Measurements from ENCODE around the gene MYBBP1A. TPM values are rescaled to one million over a fixed set of nuclear protein-coding genes. Genes with fewer than 3 reads are reported as not detected.

MYBBP1A gene
- total RNA-seq, 6 experiments from 2014 or later: 65.9 to 80.8 (median 71.8) TPM

DNA sequence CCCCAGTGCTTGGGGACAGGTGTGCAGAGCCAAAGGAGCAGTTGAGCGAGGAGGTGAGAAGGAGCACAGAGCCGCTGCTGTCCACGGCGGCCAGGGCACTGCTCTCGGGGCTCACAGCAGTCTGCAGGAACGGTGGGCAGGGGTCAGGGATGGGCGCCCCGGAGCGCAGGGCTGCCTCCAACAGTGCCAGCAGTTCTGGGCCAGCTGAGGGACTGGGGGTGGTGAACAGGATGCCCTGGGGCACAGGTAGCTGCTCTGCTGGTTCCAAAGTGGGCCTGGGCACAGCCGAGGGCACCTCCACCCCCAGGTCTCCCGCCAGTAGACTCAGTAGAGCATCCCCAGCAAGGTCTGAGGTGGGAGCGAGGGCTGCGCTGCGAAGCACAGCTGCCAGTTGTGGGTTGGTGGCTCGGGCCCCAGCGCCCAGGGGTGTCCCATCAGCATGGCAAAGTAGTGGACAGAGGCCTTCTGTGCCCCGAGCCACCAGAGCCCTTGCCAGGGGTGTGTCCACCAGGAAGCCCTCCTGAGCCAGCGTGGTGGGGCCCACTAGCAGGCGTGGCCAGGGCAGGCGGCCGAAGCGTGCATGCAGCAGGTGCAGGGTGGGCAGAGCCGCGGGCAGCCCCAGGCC, 3.3 kb upstream of the MYBBP1A start:
- Mint-ChIP-seq H3K27ac (no peak overlapping the region), H3K27me3 (ENCODE audit: insufficient read depth) (peaks cover 7% of the 10 kb centered on the region), H3K4me1 (ENCODE audit: low read depth) (peaks cover 34% of the 10 kb centered on the region), H3K36me3 (ENCODE audit: low read depth) (peaks cover 14% of the 10 kb centered on the region), H3K9me3 (no peaks in the 10 kb centered on the region), H3K4me3 (no peak overlapping the region)
- no peak for DNase-seq
- TF ChIP-seq, protein P1, sequence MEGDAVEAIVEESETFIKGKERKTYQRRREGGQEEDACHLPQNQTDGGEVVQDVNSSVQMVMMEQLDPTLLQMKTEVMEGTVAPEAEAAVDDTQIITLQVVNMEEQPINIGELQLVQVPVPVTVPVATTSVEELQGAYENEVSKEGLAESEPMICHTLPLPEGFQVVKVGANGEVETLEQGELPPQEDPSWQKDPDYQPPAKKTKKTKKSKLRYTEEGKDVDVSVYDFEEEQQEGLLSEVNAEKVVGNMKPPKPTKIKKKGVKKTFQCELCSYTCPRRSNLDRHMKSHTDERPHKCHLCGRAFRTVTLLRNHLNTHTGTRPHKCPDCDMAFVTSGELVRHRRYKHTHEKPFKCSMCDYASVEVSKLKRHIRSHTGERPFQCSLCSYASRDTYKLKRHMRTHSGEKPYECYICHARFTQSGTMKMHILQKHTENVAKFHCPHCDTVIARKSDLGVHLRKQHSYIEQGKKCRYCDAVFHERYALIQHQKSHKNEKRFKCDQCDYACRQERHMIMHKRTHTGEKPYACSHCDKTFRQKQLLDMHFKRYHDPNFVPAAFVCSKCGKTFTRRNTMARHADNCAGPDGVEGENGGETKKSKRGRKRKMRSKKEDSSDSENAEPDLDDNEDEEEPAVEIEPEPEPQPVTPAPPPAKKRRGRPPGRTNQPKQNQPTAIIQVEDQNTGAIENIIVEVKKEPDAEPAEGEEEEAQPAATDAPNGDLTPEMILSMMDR (IDR thresholded peaks at IDR 0.05): no peak

DNA sequence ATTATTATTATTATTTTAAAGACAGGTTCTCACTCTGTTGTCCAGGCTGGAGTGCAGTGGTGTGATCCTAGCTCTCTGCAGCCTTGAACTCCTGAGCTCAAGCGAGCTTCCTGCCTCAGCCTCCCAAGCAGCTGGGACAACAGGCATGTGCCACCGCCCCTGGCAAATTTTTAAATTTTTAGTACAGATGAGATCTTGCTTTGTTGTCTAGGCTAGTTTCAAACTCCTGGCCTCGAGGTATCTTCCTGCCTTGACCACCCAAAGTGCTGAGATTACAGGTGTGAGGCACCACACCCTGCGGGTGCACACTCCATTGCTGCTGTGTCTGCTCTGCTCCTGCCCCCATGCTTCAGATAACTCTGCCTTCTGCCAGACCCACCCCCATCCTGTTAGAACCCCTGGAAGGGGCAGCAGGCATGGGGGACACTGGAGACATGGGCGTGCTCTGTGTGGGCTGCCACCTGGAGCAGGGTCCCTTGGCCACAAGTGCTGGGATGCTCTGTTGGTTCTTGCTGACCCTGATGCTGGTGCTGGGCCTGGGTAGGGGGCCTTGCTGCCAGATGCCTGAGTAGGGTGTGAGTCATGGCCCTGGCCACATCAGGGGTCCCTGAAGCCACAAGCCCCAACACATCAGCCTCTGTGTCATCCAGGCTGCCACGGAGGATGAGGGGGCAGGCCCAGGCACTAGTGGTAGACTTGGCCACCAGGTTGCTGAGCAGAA, 2.6 kb upstream of the MYBBP1A start:
- Mint-ChIP-seq H3K9me3 (no peaks in the 10 kb centered on the region), H3K4me1 (ENCODE audit: low read depth) (peaks cover 33% of the 10 kb centered on the region), H3K4me3 (no peak overlapping the region), H3K36me3 (ENCODE audit: low read depth) (peaks cover 15% of the 10 kb centered on the region), H3K27ac (no peak overlapping the region), H3K27me3 (ENCODE audit: insufficient read depth) (peaks cover 5% of the 10 kb centered on the region)
- DNase-seq: no peak
- TF ChIP-seq, protein P1 (IDR thresholded peaks at IDR 0.05): no peak

DNA sequence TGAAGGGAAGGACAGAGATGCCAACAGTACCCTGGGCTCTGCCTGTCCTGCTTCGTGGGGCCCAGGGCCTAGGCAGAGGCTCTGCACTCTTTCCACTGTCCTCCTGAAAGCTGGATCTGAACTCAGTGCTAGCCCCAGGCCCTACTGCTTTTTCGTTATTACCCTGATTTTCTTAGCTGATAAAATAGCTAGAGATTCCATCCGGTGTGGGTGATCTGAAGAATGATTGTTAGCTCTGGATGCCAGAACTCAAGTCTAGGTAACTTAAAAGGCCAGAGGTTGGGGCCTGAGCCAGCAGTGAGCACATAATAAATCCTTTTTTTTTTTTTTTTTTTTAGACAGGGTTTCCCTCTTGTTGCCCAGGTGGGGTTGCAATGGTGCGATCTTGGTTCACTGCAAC, 1.8 kb upstream of the MYBBP1A start:
- no peak for DNase-seq
- Mint-ChIP-seq H3K36me3 (ENCODE audit: low read depth) (peaks cover 15% of the 10 kb centered on the region), H3K4me3 (no peak overlapping the region), H3K4me1 (ENCODE audit: low read depth) (peaks cover 25% of the 10 kb centered on the region), H3K9me3 (no peaks in the 10 kb centered on the region), H3K27ac (no peak overlapping the region), H3K27me3 (ENCODE audit: insufficient read depth) (no peaks in the 10 kb centered on the region; the same call in none of the 2 replicates)
- TF ChIP-seq, protein P1 (IDR thresholded peaks at IDR 0.05): no peak

DNA sequence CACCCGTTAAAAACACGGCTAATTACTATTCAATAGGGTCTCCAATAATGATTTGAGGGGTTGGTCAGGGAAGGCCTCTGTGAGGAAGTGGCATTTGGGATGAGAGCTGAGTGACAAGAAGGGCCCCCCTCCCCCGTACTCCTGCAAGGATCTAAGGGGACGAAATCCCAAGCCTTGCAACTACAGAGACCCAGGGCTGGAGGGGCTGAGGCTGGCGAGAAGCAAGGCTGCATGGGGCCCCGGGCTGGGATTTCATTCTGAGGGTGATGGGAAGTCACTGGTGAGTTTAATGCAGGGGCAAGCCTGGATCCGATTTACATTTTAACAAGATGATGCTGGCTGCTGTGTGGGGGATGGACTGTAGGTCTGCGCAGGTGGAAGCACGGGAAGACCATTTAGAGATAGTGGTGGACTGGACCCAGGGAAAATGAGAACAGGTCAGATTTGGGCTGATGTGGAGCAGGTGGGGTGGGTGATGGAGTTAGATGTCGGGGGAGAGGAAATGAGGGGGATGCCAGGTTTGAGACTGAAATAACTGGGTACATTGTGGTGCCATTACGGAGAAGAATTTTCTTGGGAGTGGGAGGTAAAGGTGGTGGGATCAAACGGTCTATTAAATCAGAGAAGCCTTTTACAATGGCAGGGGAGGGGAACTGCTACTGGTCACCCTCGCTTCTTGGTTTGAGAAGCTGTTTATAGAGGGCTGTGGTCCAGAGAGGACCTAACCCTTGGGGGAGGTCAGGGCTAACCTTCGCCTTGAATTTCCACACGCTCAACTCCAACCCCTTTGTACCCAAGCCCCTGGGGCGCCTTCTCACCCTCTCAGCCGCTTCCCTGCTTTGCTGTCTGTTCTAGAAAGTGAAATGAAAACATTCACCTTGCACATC, 932 bp upstream of the MYBBP1A start:
- DNase-seq: no peak
- H3K4me1 Mint-ChIP-seq (ENCODE audit: low read depth): peaks cover 23% of the 10 kb centered on the region
- peak overlapping the region; percentile 86 for H3K27ac Mint-ChIP-seq
- no peaks in the 10 kb centered on the region for H3K9me3 Mint-ChIP-seq
- H3K4me3 Mint-ChIP-seq: peak overlapping the region; percentile 96
- TF ChIP-seq, protein P1 (IDR thresholded peaks at IDR 0.05): no peak
- H3K27me3 Mint-ChIP-seq (ENCODE audit: insufficient read depth): no peaks in the 10 kb centered on the region; the same call in none of the 2 replicates
- peaks cover 16% of the 10 kb centered on the region for H3K36me3 Mint-ChIP-seq (ENCODE audit: low read depth)

DNA sequence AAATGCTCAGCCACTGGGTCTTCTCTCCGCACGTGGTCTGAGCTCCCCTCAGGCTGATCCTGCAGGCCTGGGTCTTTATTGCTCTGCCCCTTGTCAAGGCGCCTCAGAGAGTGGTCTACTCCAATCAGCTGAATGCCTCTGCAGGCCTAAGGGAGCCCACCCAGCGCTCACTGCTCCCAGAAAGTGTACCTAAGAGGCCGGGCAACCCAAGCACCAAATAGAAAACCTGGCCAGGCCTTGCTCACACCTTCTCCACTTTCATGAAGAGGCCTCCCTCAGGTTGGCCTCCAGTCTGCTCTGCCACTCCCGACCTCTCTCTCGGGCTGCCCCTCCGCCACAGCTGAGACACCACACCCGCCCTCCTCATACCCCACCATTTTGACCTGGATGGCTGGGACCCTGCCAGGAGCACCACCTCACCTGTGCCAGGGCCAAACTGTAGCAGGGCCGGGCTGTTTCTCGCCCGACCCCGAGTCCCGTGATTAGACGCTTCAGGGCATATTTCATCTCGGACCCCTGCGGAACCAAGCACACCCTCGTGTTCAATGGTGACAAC, 665 bp downstream of the MYBBP1A start:
- TF ChIP-seq, protein P1 (IDR thresholded peaks at IDR 0.05): no peak
- peaks cover 21% of the 10 kb centered on the region for H3K36me3 Mint-ChIP-seq (ENCODE audit: low read depth)
- H3K4me1 Mint-ChIP-seq (ENCODE audit: low read depth): peaks cover 23% of the 10 kb centered on the region
- H3K9me3 Mint-ChIP-seq: no peaks in the 10 kb centered on the region
- H3K27ac Mint-ChIP-seq: peak overlapping the region; percentile 51; the same call in 1 of the 2 replicates
- H3K27me3 Mint-ChIP-seq (ENCODE audit: insufficient read depth): no peaks in the 10 kb centered on the region; the same call in 1 of the 2 replicates
- DNase-seq: no peak
- H3K4me3 Mint-ChIP-seq: peak overlapping the region; percentile 96

Measured in HFFc6 (cell line).